Adipocyte (in vitro differentiated cells): ENCODE results near the gene MFSD12.
"Not testable (repeated sequence)": the region's sequence is repeated elsewhere in the genome, so short reads cannot be mapped to it uniquely, and the experiment has no call there.

Source experiments
- DNase-seq: peaks from one replicate; pipeline ENCODE4 v3.0.0-alpha.2; 2015; ENCODE audit warnings: low read depth
- H3K27me3 ChIP-seq: replicated peaks from 2 replicates; pipeline ENCODE4 v1.7.0; 2013; ENCODE audit warnings: mild to moderate bottlenecking, low read length, moderate library complexity; ENCODE audit not compliant: control insufficient read depth, insufficient read depth
- H3K36me3 ChIP-seq: 2 replicates; pipeline ENCODE4 v1.7.0; 2013; ENCODE audit warnings: low read length, mild to moderate bottlenecking, moderate library complexity; ENCODE audit not compliant: control insufficient read depth, insufficient read depth, severe bottlenecking
- H3K4me1 ChIP-seq: 2 replicates; pipeline ENCODE4 v1.7.0; 2013; ENCODE audit warnings: mild to moderate bottlenecking, low read length, moderate library complexity; ENCODE audit not compliant: control insufficient read depth, insufficient read depth
- H3K4me3 ChIP-seq: 2 replicates; pipeline ENCODE4 v1.7.0; 2013; ENCODE audit warnings: mild to moderate bottlenecking, low read length, moderate library complexity
- H3K9ac ChIP-seq: 2 replicates; pipeline ENCODE4 v1.7.0; 2013; ENCODE audit warnings: mild to moderate bottlenecking, low read length, moderate library complexity
- H3K9me3 ChIP-seq: 2 replicates; pipeline ENCODE4 v1.7.0; 2013; ENCODE audit warnings: mild to moderate bottlenecking, low read length, moderate library complexity; ENCODE audit not compliant: control insufficient read depth

The MFSD12 gene

DNA sequence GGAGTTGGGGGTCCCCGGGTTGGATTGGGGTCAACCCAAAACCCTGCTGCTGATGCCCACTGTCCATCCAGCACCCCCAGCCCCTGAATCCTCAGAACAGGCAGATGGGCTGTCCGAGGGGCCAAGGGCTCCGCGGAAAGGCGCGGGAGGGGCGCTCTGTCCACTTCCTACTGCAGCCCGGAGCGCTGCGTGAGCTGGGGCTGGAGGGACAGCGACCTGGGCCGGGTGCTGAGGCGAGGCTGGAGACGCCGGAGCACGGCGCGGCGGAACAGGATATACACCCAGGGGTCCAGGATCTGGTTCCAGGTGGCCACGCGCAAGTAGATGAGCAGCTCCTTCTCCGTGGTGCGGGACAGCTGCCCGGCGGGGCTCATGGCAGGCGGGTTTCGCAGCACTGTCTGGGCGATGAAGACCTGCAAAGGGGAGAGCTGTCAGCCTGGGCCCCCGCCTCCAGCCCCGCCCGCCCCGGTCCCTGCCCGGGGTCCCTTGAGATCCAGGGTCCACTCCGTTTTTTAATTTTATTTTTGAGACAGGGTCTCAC is 38.2 kb upstream of the MFSD12 start:
- peaks cover 8% of the 10 kb centered on the region for H3K27me3 ChIP-seq
- H3K36me3 ChIP-seq, result no peaks in the 10 kb centered on the region
- no peaks in the 10 kb centered on the region for H3K9me3 ChIP-seq
- no peak overlapping the region for H3K9ac ChIP-seq
- DNase-seq, result no peak
- no peaks in the 10 kb centered on the region for H3K4me1 ChIP-seq
- no peak overlapping the region for H3K4me3 ChIP-seq

DNA sequence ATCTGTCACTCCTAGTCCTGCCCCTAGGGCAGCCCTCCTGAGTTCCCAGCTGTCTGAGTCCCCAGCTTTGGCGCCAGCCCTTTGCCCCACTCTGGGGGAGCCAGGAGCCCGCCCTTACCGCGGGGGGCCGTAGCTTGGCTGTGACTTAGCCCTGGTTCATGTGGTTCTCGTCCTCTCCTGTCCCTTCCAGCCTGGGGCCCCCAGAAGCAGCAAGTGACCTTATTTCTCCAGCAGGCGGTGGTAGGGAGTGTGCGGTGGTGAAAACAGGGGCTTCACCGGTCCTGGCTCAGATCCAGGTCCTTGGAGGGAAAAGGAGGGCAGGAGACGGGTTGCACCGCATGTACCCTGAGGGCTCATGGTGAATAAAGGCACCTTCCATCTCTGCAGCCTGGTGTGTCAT is 35.8 kb upstream of the MFSD12 start:
- Histone ChIP-seq H3K36me3 (no peaks in the 10 kb centered on the region), H3K4me3 (no peak overlapping the region), H3K27me3 (peaks cover 8% of the 10 kb centered on the region), H3K4me1 (no peaks in the 10 kb centered on the region), H3K9ac (no peak overlapping the region), H3K9me3 (no peaks in the 10 kb centered on the region)
- DNase-seq, result no peak

DNA sequence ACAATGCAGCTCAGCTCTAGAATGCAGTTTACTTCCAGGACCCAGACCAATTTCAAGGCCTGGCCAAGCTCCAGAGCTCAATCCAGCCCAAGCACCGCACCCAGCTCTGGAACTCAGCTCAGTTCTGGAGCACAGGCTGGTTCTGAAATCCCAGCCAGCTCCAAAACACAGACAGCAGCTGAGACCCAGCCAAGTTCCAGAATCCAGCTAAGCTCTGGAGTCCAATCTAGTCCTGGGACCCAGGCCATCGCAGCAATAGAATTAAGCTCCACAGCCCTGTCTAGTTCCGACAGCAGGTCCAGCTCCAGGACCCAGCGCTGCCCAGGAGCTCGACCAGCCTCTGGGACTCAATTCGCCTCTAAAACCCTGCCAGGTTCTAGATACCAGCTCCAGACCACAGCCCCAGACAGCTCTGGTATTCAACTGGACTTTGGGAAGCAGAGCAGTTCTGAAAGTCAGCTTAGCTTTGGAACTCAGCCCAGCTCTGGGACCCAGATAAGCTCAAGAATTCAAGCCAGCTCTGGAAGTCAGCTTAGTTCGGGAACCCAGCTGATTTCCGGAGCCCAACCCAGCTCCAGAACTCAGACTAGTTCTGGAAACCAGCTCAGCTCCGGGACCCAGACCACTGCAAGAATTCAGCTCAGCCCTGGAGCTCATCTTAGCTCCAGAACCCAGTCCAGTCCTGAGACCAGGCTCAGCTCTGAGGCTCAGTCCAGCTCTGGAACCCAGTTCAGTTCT is 34.7 kb upstream of the MFSD12 start:
- H3K27me3 ChIP-seq, result peaks cover 8% of the 10 kb centered on the region
- peak; percentile 24 for DNase-seq
- no peaks in the 10 kb centered on the region for H3K36me3 ChIP-seq
- H3K9me3 ChIP-seq, result no peaks in the 10 kb centered on the region
- no peak overlapping the region for H3K9ac ChIP-seq
- no peak overlapping the region for H3K4me3 ChIP-seq
- no peaks in the 10 kb centered on the region for H3K4me1 ChIP-seq

DNA sequence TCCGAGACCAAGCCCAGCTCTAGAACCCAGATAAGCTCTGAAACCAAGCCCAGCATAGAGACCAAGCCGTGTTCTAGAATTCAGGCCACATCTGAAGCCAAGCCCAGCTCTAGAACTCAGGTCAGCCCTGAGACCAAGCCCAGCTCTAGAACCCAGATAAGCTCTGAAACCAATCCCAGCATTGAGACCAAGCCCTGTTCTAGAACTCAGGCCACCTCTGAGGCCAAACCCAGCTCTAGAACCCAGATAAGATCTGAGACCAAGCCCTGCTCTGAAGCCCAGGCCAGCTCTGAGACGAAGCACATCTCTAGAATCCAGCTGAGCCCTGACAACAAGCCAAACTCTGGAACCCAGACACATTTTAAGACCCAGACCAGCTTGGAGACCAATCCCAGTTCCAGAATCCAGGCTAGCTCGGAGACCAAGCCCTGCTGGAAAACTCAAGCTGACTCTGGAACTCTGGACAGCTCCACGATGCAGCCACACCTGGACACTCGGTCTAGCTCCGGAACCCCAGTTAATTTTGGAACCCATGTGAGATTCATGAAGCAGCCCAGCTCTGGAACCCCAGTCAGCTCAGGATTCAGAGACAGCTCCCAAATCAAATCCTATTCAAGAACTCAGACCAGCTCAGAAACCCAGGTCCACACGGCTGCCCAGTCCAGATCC is 33.7 kb upstream of the MFSD12 start:
- Histone ChIP-seq H3K36me3 (no peaks in the 10 kb centered on the region), H3K4me1 (no peaks in the 10 kb centered on the region), H3K9ac (no peak overlapping the region), H3K9me3 (no peaks in the 10 kb centered on the region), H3K4me3 (no peak overlapping the region), H3K27me3 (peaks cover 12% of the 10 kb centered on the region)
- no peak for DNase-seq

DNA sequence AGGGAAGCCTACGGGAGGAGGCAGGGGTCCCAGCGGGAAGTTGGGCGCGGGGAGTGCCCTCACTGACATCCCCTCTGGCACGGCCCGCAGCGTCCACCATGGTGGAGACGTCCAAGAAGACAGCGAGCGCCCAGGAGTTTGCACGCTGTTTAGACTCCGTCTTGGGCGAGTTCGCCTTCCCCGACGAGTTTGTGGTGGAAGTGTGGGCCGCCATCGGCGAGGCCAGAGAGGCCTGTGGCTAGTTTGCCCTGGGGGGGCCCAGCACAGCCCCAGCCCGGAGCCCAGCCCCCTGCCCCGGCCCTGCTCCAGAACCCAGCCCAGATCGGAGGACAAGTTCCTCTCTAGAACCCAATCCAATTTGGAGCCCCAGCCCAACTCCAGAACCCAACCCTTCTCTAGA is 32.6 kb upstream of the MFSD12 start:
- Histone ChIP-seq H3K4me1 (no peaks in the 10 kb centered on the region), H3K9me3 (no peaks in the 10 kb centered on the region), H3K36me3 (no peaks in the 10 kb centered on the region), H3K27me3 (peaks cover 18% of the 10 kb centered on the region), H3K4me3 (no peak overlapping the region), H3K9ac (no peak overlapping the region)
- DNase-seq, result no peak

DNA sequence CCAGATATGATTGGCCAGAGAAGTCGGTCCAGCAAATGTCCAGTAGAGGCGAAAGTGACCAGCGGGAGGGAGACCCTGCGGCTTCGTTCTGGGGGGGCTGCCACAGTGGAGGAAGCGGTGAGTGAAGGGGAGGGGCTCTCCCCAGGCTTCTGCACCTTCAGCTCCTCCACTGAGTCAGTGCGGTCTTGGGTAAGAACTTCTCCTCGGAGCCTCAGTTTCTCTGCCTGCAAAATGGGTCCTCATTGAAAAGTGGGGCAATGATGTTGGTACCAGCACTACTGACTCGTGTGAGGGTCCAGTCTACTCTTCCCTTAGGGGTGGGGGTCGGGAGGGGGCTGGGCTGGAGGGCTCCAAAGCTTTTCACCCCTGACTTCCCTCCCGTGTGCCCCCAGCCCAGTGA is 32.1 kb upstream of the MFSD12 start:
- Histone ChIP-seq H3K4me1 (no peaks in the 10 kb centered on the region), H3K4me3 (no peak overlapping the region), H3K27me3 (peaks cover 18% of the 10 kb centered on the region), H3K9me3 (no peaks in the 10 kb centered on the region), H3K9ac (no peak overlapping the region), H3K36me3 (no peaks in the 10 kb centered on the region)
- DNase-seq, result no peak

DNA sequence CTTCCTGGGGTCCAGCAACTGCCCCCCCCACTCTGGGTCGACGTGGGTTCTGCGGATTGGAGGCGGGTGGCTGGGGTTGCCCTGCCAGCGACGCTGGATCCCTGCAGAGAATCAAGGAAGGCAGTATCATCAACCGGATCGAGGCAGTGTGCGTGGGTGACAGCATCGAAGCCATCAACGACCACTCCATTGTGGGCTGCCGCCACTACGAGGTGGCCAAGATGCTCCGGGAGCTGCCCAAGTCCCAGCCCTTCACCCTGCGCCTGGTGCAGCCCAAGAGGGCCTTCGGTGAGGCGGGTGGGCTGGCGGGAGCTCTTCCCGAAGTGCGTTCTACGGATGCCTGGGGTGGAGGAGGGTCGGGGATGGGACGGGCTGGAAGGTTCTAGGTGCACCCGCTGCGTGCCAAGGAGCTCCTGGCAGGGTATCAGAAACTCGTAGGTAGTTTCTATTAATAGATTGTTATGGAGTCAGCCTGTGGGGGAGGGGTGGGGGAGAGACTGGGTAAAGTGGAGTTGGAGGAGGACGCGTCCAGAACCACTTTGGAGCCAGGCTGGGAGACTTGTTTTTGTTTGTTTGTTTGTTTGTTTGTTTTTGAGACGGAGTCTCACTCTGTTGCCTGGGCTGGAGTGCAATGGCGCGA is 29.4 kb upstream of the MFSD12 start:
- H3K36me3 ChIP-seq, result no peaks in the 10 kb centered on the region
- no peaks in the 10 kb centered on the region for H3K4me1 ChIP-seq
- H3K27me3 ChIP-seq, result peaks cover 9% of the 10 kb centered on the region
- H3K9ac ChIP-seq, result no peak overlapping the region
- no peak overlapping the region for H3K4me3 ChIP-seq
- no peaks in the 10 kb centered on the region for H3K9me3 ChIP-seq
- no peak for DNase-seq

DNA sequence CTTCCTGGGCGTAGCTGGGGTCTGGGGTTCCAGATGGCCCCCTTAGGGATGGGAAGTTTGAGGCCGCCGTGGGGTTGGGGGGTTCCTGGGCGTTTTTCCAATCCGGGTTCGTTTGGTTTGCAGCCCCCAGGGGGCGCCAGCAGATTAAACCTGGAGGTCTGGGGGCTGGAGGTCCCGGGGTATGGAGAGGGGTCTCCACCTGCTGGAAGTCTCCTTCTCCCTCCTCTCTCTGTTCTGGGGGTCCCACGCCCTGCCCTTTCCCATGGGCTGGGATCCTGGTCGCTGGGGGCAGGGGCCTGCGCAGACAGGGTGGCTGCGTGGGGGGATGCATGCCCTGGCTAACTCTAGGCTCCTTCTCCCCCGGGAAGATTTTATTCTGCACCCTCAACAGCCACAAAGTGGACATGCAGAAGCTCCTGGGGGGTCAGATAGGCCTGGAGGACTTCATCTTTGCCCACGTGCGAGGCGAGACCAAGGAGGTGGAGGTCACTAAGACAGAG is 28.8 kb upstream of the MFSD12 start:
- H3K4me1 ChIP-seq, result no peaks in the 10 kb centered on the region
- H3K9me3 ChIP-seq, result no peaks in the 10 kb centered on the region
- DNase-seq, result peak; percentile 39
- peaks cover 9% of the 10 kb centered on the region for H3K27me3 ChIP-seq
- no peaks in the 10 kb centered on the region for H3K36me3 ChIP-seq
- H3K4me3 ChIP-seq, result no peak overlapping the region
- no peak overlapping the region for H3K9ac ChIP-seq

DNA sequence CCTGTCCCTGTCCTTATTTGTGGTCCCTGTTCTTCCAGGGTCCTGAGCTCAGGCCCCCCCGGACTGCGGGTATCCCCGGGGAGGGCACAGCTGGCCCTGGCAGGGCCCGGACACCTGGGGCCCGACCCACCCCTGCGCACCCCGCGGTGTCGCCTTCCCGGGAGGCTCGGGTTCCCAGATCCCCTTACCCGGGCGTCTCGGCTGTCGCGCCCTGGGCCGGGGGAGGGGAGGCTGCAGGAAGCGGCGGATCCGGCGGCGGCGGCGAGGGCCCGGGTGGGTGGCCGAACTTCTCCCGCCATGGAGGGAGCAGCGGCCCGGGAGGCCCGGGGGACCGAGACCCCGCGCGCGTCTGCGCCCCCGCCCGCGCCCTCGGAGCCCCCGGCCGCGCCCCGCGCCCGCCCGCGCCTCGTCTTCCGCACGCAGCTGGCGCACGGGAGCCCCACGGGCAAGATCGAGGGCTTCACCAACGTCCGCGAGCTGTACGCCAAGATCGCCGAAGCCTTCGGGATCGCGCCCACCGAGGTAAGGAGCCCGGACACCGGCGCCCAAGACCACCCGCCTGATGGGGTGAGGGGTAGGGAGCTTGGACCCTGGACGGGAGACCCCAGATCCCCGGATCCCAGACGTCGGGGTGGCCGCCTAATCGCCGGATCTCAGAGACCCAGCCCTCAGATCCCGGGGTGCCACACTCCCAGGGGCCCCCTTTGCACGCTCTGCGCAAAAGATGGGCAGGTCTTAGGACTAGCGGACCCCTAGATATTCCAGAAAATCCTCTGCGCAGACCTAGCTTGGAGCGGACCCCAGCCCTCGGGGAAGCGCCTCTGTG is 28.1 kb upstream of the MFSD12 start, which contains the start of gene GIPC3:
TSS of gene GIPC3 (plus strand) at position 178 of the 826 bp plus-strand sequence. CDS start at position 298, 120 bp downstream.
- Histone ChIP-seq H3K4me1 (peaks cover 3% of the 10 kb centered on the region), H3K9me3 (no peaks in the 10 kb centered on the region), H3K4me3 (peak within 1 kb of the TSS; percentile 50), H3K27me3 (peaks cover 9% of the 10 kb centered on the region), H3K9ac (no peak within 1 kb of the TSS), H3K36me3 (no peaks in the 10 kb centered on the region)
- DNase-seq, result peak; percentile 13

DNA sequence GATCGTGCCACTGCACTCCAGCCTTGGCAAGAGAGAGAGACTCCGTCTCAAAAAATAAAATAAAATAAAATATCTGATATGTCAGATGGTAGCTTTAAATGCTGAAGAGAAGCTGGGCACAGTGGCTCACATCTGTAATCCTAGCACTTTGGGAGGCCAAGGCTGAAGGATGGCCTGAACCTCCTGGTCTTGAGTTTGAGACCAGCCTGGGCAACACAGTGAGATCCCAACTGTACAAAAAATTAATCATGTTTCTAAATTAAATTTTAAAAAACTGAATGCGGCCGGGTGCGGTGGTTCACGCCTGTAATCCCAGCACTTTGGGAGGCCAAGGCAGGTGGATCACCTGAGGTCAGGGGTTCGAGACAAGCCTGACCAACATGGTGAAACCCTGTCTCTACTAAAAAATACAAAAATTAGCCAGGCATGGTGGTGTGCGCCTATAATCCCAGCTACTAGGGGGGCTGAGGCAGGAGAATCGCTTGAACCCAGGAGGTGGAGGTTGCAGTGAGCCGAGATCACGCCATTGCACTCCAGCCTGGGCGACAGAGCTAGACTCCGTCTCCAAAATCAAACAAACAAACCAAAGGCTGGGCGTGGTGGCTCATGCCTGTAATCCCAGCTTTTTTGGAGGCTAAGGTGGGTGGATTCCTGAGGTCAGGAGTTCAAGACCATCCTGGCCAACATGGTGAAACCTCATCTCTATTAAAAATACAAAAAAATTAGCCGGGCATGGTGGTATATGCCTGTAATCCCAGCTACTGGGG is 26.8 kb upstream of the MFSD12 start:
- not testable (repeated sequence) for H3K36me3 ChIP-seq, H3K9me3 ChIP-seq, H3K4me3 ChIP-seq, H3K9ac ChIP-seq, H3K27me3 ChIP-seq, DNase-seq
- peaks cover 13% of the 10 kb centered on the region for H3K4me1 ChIP-seq
